ENCODE results near the gene COG5. TPM values are rescaled to one million over a fixed set of nuclear protein-coding genes. Genes with fewer than 3 reads are reported as not detected.

COG5 gene
- total RNA-seq, 1 experiment from 2014 or later, result 43.9 TPM

GRCh38 chr7:107396990-107397389, 166.7 kb downstream of the COG5 start:
- intact Hi-C loops (cut with micrococcal nuclease; ENCODE audit: unreplicated experiment), result no loop called here
- no peak overlapping the region for H3K4me3 ChIP-seq (ENCODE audit: low read depth, low read length)
- Mint-ChIP-seq H3K9me3 (ENCODE audit: unreplicated experiment) (no peaks in the 10 kb centered on the region), H3K36me3 (ENCODE audit: insufficient read depth, unreplicated experiment) (peaks cover 4% of the 10 kb centered on the region), H3K4me3 (ENCODE audit: unreplicated experiment) (no peak overlapping the region), H3K27me3 (ENCODE audit: insufficient read depth, unreplicated experiment) (no peaks in the 10 kb centered on the region), H3K27ac (ENCODE audit: unreplicated experiment) (no peak overlapping the region), H3K4me1 (ENCODE audit: low read depth, unreplicated experiment) (peaks cover 6% of the 10 kb centered on the region)
- DNase-seq, result no peak
- H3K9me3 ChIP-seq, result no peaks in the 10 kb centered on the region
- TF ChIP-seq, protein P1, sequence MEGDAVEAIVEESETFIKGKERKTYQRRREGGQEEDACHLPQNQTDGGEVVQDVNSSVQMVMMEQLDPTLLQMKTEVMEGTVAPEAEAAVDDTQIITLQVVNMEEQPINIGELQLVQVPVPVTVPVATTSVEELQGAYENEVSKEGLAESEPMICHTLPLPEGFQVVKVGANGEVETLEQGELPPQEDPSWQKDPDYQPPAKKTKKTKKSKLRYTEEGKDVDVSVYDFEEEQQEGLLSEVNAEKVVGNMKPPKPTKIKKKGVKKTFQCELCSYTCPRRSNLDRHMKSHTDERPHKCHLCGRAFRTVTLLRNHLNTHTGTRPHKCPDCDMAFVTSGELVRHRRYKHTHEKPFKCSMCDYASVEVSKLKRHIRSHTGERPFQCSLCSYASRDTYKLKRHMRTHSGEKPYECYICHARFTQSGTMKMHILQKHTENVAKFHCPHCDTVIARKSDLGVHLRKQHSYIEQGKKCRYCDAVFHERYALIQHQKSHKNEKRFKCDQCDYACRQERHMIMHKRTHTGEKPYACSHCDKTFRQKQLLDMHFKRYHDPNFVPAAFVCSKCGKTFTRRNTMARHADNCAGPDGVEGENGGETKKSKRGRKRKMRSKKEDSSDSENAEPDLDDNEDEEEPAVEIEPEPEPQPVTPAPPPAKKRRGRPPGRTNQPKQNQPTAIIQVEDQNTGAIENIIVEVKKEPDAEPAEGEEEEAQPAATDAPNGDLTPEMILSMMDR (IDR thresholded peaks at IDR 0.05; ENCODE audit: insufficient read depth in 1 of 2, low read depth in 1 of 2, low read length in 1 of 2, severe bottlenecking in 1 of 2, unreplicated experiment in 1 of 2), result no peak
- H3K36me3 ChIP-seq (ENCODE audit: control insufficient read depth, insufficient read depth, low read length), result no peaks in the 10 kb centered on the region
- BruUV-seq (replicated peaks), result no TSS peak
- no peaks in the 10 kb centered on the region for H3K27me3 ChIP-seq (replicated peaks; ENCODE audit: control insufficient read depth, insufficient read depth, low read length)
- no peaks in the 10 kb centered on the region for H3K4me1 ChIP-seq
- ChIA-PET POLR2A (no interaction called here), CTCF (no interaction called here)

DNA sequence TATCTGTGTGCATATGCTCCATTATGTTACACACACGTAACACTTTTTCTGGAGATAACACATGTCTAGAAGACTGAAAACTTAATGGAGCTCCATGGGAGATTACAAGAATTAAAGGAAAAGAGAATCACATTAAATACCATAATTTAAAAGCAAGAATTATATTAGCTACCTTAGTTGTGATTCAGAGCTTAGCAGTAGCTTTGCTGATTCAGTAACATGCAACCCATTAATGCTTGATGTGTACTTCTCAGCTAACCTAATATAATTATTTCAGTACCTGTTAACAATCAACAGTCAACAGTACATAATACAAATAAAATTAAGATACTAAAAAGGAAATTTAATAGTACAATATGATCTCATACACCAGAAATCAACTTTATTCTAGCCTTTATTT, 167.6 kb downstream of the COG5 start:
- CTCF ChIA-PET, result interaction anchor here (0.7 kb wide), 1 partner anchor 347 kb away, joined by 5 read pairs; no protein-coding TSS in a partner anchor
- H3K27me3 ChIP-seq (replicated peaks; ENCODE audit: control insufficient read depth, insufficient read depth, low read length), result no peaks in the 10 kb centered on the region
- no peaks in the 10 kb centered on the region for H3K9me3 Mint-ChIP-seq (ENCODE audit: unreplicated experiment)
- no peak overlapping the region for H3K4me3 ChIP-seq (ENCODE audit: low read depth, low read length)
- no TSS peak for BruUV-seq (replicated peaks)
- intact Hi-C loops (cut with micrococcal nuclease; ENCODE audit: unreplicated experiment), result no loop called here
- no peaks in the 10 kb centered on the region for H3K36me3 ChIP-seq (ENCODE audit: control insufficient read depth, insufficient read depth, low read length)
- H3K4me1 ChIP-seq, result peaks cover 7% of the 10 kb centered on the region; the same call in 1 of the 2 replicates
- H3K9me3 ChIP-seq, result no peaks in the 10 kb centered on the region
- H3K4me3 Mint-ChIP-seq (ENCODE audit: unreplicated experiment), result no peak overlapping the region
- H3K36me3 Mint-ChIP-seq (ENCODE audit: insufficient read depth, unreplicated experiment), result peaks cover 7% of the 10 kb centered on the region
- no peak for DNase-seq
- H3K4me1 Mint-ChIP-seq (ENCODE audit: low read depth, unreplicated experiment), result peaks cover 12% of the 10 kb centered on the region
- H3K27me3 Mint-ChIP-seq (ENCODE audit: insufficient read depth, unreplicated experiment), result no peaks in the 10 kb centered on the region
- TF ChIP-seq, protein P1 (IDR thresholded peaks at IDR 0.05; ENCODE audit: insufficient read depth in 1 of 2, low read depth in 1 of 2, low read length in 1 of 2, severe bottlenecking in 1 of 2, unreplicated experiment in 1 of 2), result no peak
- POLR2A ChIA-PET, result no interaction called here
- no peak overlapping the region for H3K27ac Mint-ChIP-seq (ENCODE audit: unreplicated experiment)

DNA sequence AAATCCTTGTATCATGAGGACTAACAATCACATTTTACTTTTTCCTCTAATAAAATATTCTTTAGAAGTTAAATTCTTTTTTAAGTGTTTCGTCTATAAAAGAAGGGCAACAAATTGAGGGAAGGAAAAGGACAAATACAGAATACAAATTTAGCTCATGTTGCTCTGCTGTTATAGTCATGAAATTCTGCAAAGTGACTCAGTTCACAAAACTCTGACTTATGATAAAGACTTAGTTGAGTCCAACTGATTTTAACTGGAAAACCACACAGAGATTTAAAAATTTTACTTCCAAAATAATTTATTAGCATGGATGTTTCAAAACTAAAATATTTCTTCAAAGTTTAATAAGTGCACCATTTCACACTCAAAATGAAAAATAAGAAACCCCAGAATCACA, 168.9 kb downstream of the COG5 start:
- ChIA-PET POLR2A (no interaction called here), CTCF (no interaction called here)
- Mint-ChIP-seq H3K27me3 (ENCODE audit: insufficient read depth, unreplicated experiment) (no peaks in the 10 kb centered on the region), H3K9me3 (ENCODE audit: unreplicated experiment) (no peaks in the 10 kb centered on the region), H3K27ac (ENCODE audit: unreplicated experiment) (no peak overlapping the region), H3K36me3 (ENCODE audit: insufficient read depth, unreplicated experiment) (peaks cover 7% of the 10 kb centered on the region), H3K4me3 (ENCODE audit: unreplicated experiment) (no peak overlapping the region), H3K4me1 (ENCODE audit: low read depth, unreplicated experiment) (peaks cover 23% of the 10 kb centered on the region)
- Histone ChIP-seq H3K4me3 (ENCODE audit: low read depth, low read length) (no peak overlapping the region), H3K36me3 (ENCODE audit: control insufficient read depth, insufficient read depth, low read length) (no peaks in the 10 kb centered on the region), H3K9me3 (no peaks in the 10 kb centered on the region), H3K27me3 (replicated peaks; ENCODE audit: control insufficient read depth, insufficient read depth, low read length) (no peaks in the 10 kb centered on the region), H3K4me1 (peaks cover 20% of the 10 kb centered on the region; the same call in 1 of the 2 replicates)
- intact Hi-C loops (cut with micrococcal nuclease; ENCODE audit: unreplicated experiment), result no loop called here
- TF ChIP-seq, protein P1 (IDR thresholded peaks at IDR 0.05; ENCODE audit: insufficient read depth in 1 of 2, low read depth in 1 of 2, low read length in 1 of 2, severe bottlenecking in 1 of 2, unreplicated experiment in 1 of 2), result no peak
- DNase-seq, result no peak
- BruUV-seq (replicated peaks), result no TSS peak

Measured in Caco-2 (cell line).